GM23248 (cell line): ENCODE measurements around the gene AP1AR. TPM values are rescaled to one million over a fixed set of nuclear protein-coding genes. Genes with fewer than 3 reads are reported as not detected.

ENCODE experiments used
- DNase-seq: peaks from one replicate; pipeline ENCODE4 v3.0.0-alpha.2; 2015
- H2AFZ ChIP-seq: fragments of 200-600 bp; sonication (generic); 2 replicates; pipeline ENCODE4 v1.6.1; 2016; ENCODE audit warnings: antibody characterized with exemption
- H3F3A ChIP-seq: fragments of 200-600 bp; sonication (generic); 2 replicates; pipeline ENCODE4 v1.6.1; 2016; ENCODE audit warnings: mild to moderate bottlenecking, antibody characterized with exemption, mixed run types; ENCODE audit not compliant: insufficient read depth
- H3K27ac ChIP-seq: fragments of 200-600 bp; sonication (generic); 2 replicates; pipeline ENCODE4 v1.5.1; 2016; ENCODE audit warnings: mild to moderate bottlenecking
- H3K27me3 ChIP-seq: fragments of 200-600 bp; sonication (generic); replicated peaks from 2 replicates; pipeline ENCODE4 v1.6.1; 2016; ENCODE audit warnings: mild to moderate bottlenecking; ENCODE audit not compliant: insufficient read depth
- H3K36me3 ChIP-seq: fragments of 200-600 bp; sonication (generic); 2 replicates; pipeline ENCODE4 v1.6.1; 2016; ENCODE audit warnings: low read depth, mild to moderate bottlenecking
- H3K4me1 ChIP-seq: fragments of 200-600 bp; sonication (generic); 2 replicates; pipeline ENCODE4 v1.6.1; 2016; ENCODE audit warnings: mild to moderate bottlenecking; ENCODE audit not compliant: insufficient read depth
- H3K4me2 ChIP-seq: fragments of 200-600 bp; sonication (generic); one replicate; pipeline ENCODE4 v1.6.1; 2016; ENCODE audit warnings: mild to moderate bottlenecking; ENCODE audit not compliant: unreplicated experiment
- H3K4me3 ChIP-seq: fragments of 200-600 bp; sonication (generic); 2 replicates; pipeline ENCODE4 v1.5.1; 2016; ENCODE audit warnings: mild to moderate bottlenecking
- H3K79me2 ChIP-seq: fragments of 200-600 bp; sonication (generic); 2 replicates; pipeline ENCODE4 v1.6.1; 2016; ENCODE audit warnings: mild to moderate bottlenecking; ENCODE audit not compliant: insufficient read depth
- H3K9ac ChIP-seq: fragments of 200-600 bp; sonication (generic); 2 replicates; pipeline ENCODE4 v1.6.1; 2016; ENCODE audit warnings: mild to moderate bottlenecking
- H3K9me2 ChIP-seq: fragments of 200-600 bp; sonication (generic); 2 replicates; pipeline ENCODE4 v1.6.1; 2016; ENCODE audit warnings: mixed run types, mild to moderate bottlenecking, moderate library complexity; ENCODE audit not compliant: insufficient read depth
- H3K9me3 ChIP-seq: fragments of 200-600 bp; sonication (generic); one replicate; pipeline ENCODE4 v1.6.1; 2017; ENCODE audit warnings: low read depth
- H4K20me1 ChIP-seq: fragments of 200-600 bp; sonication (generic); 2 replicates; pipeline ENCODE4 v1.6.0; 2016; ENCODE audit not compliant: insufficient read depth
- EZH2 ChIP-seq: fragments of 200-600 bp; sonication (generic); IDR thresholded peaks from 2 replicates; pipeline ENCODE4 v1.6.1; 2018; ENCODE audit warnings: antibody characterized with exemption, mild to moderate bottlenecking; ENCODE audit not compliant: insufficient read depth, poor library complexity, severe bottlenecking
- EZH2phosphoT487 ChIP-seq: fragments of 200-600 bp; sonication (generic); IDR thresholded peaks from 2 replicates; pipeline ENCODE4 v1.6.1; 2018; ENCODE audit warnings: antibody characterized with exemption, moderate library complexity, mild to moderate bottlenecking, low read depth; ENCODE audit not compliant: insufficient read depth
- WGBS, 2 experiments: methylation state at CpG; one replicate each; pipeline ENCODE4 v1.1.6; 2015 to 2017; ENCODE audit warnings: low lambda C conversion rate in 2 of 2, low coverage in 1 of 2; ENCODE audit errors: missing lambda C conversion rate in 2 of 2; 5-methylcytosine and 5-hydroxymethylcytosine counted together
- in situ Hi-C: fragments of 300-500 bp; cut with MboI; formaldehyde crosslinking; loops from 2 replicates; pipeline ENCODE4 v1.15.0; 2020
- polyA plus RNA-seq: library from polyadenylated mRNA; unstranded; fragments of >200 nt; fragmentation: Nextera tagmentation; extraction: Ambion mirVana; gene quantifications from 2 replicates; pipeline ENCODE4 v1.2.1, GENCODE V29; 2016
- total RNA-seq: library from RNA; depleted of rRNA; stranded (reverse); fragments of >200 nt; shearing (Covaris generic); gene quantifications from 2 replicates; pipeline ENCODE4 v1.2.3, GENCODE V29; 2014; rRNA removed

Gene AP1AR
- total and polyA plus RNA-seq, 2 experiments from 2014 or later: 20.4 to 21.3 TPM

DNA sequence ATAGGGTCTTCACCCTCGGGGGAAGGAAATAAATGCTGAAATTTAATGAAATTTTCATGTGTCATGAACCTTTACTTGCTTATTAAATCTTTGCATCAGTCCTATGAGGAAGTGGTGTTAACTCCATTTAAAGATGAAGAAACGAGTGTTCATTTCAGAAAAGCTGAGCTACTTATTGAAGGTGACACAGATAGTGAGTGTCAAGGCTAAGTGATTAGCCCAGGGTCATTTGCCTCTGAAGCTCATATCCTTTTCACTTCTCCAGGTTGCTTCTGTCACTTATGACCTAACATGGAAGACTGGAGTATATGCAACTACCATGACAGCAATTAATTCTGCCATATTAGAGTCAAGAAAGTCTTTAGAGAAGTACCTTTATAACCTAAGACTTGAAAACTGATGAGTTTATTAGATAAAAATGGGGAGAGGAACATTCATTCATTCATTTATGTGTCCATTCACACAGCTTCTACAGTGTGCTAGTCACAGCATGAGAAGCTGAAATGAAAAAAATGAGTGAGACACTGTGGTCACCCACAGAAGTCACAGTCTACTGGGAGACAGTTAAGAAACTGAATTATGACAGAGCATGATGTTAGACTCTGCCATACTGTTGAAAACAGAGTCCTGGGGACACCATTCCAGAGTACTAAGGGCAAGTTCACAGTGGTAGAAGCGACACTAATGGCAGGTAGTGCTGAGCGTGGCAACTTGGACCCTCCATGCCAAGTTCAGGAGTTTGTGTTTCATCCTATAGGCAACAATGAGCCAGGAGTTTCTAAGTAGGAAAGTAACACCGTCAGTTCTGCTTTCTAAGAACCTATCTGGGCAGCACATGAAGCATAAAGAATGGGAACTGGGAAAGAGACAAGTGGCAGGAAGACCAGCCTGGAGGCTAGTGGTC, 86.9 kb downstream of the AP1AR start:
- in situ Hi-C loops: no loop called here
- Histone ChIP-seq H3K9ac (no peak overlapping the region), H3F3A (no peaks in the 10 kb centered on the region), H3K4me3 (no peak overlapping the region), H3K36me3 (no peaks in the 10 kb centered on the region), H3K9me3 (no peaks in the 10 kb centered on the region), H3K4me2 (no peak overlapping the region), H3K27ac (no peak overlapping the region), H3K4me1 (no peaks in the 10 kb centered on the region), H3K9me2 (0 out of 2 replicates have a peak, but pooled peaks cover 2% of the 10 kb centered on the region), H4K20me1 (no peaks in the 10 kb centered on the region), H3K79me2 (no peaks in the 10 kb centered on the region), H2AFZ (no peak overlapping the region), H3K27me3 (no peaks in the 10 kb centered on the region)
- TF ChIP-seq EZH2 (no peak), EZH2phosphoT487 (no peak)
- WGBS, 2 experiments: 74 to 81% methylated on average over 5 of the region's 5 CpGs
- DNase-seq: no peak

Other genes starting within 250 kb of the AP1AR start
- 4.2 and 5.2 TPM in 2 replicates for gene FAM241A, start 86.3 kb upstream of the AP1AR start, total RNA-seq
- 6.1 and 6.2 TPM in 2 replicates for gene FAM241A, start 86.3 kb upstream of the AP1AR start, polyA plus RNA-seq
- 5.9 and 22.8 TPM in 2 replicates for gene TIFA, start 54.1 kb downstream of the AP1AR start, total RNA-seq
- 13.1 and 13.3 TPM in 2 replicates for gene TIFA, start 54.1 kb downstream of the AP1AR start, polyA plus RNA-seq
- gene ALPK1, start 65.6 kb downstream of the AP1AR start, total RNA-seq: 7.9 and 8.6 TPM in 2 replicates
- 7.3 and 7.7 TPM in 2 replicates for gene ALPK1, start 65.6 kb downstream of the AP1AR start, polyA plus RNA-seq